ENCODE measurements around the gene NLRP5. TPM values are rescaled to one million over a fixed set of nuclear protein-coding genes. Genes with fewer than 3 reads are reported as not detected.

NLRP5 gene
- polyA plus RNA-seq, 1 of the 3 experiments (the other 2 are of a cell fraction), result not detected

- CTCF ChIA-PET, result no interaction called here
- no peaks in the 10 kb centered on the region; a peak in 1 of 4 replicates for H3K4me1 ChIP-seq (ENCODE audit: control insufficient read depth in 1 of 2, insufficient read depth in 2 of 2, low read depth in 1 of 2, low read length in 1 of 2)
- H3K4me3 ChIP-seq (ENCODE audit: low read depth in 2 of 2, low read length in 1 of 2), result no peak overlapping the region
- peaks cover 58% of the 10 kb centered on the region for H3K79me2 ChIP-seq (ENCODE audit: insufficient read depth)
- 90% methylated on average over 23 of the region's 25 CpGs for WGBS (ENCODE audit: low lambda C conversion rate)
- POLR2A ChIA-PET, result no interaction called here
- H3K4me2 ChIP-seq, result no peak overlapping the region
- H2AFZ ChIP-seq (ENCODE audit: low read depth), result no peak overlapping the region
- no peak for DNase-seq
- H3K36me3 ChIP-seq (replicated peaks in 1 of 2; ENCODE audit: control insufficient read depth in 1 of 2, insufficient read depth in 2 of 2, low read length in 1 of 2), result peaks cover 0 to 29% of the 10 kb centered on the region in 2 experiments
- peaks cover 68% of the 10 kb centered on the region for H4K20me1 ChIP-seq (ENCODE audit: insufficient read depth)
- H3K9me3 ChIP-seq, result no peaks in the 10 kb centered on the region
- no peaks in the 10 kb centered on the region for H3K9me2 ChIP-seq
- no peak overlapping the region for H3K9ac ChIP-seq
- TF ChIP-seq IRF3 (IDR thresholded peaks at IDR 0.05; ENCODE audit: low read depth, low read length), result no peak
- no peak for TF ChIP-seq USF2 (IDR thresholded peaks at IDR 0.05; ENCODE audit: borderline replicate concordance, low read depth, low read length)
- no peak for TF ChIP-seq JUND (IDR thresholded peaks at IDR 0.05)
- no peak for TF ChIP-seq NFIC (IDR thresholded peaks at IDR 0.05; ENCODE audit: borderline replicate concordance)
- TF ChIP-seq RFX5 (IDR thresholded peaks at IDR 0.05; ENCODE audit: low read length), result no peak
- TF ChIP-seq USF1 (IDR thresholded peaks at IDR 0.05; ENCODE audit: borderline replicate concordance, low read depth), result no peak
- no peak for TF ChIP-seq EZH2phosphoT487 (IDR thresholded peaks at IDR 0.05; ENCODE audit: borderline replicate concordance, low read depth)
- TF ChIP-seq SMC3 (IDR thresholded peaks at IDR 0.05; ENCODE audit: low read depth, low read length), result no peak
- TF ChIP-seq GATA2 (CRISPR knock-in tag; IDR thresholded peaks at IDR 0.05), result no peak
- TF ChIP-seq MXI1 (IDR thresholded peaks at IDR 0.05; ENCODE audit: low read depth, low read length), result no peak
- no peak for TF ChIP-seq ELF1 (IDR thresholded peaks at IDR 0.05)
- no peaks in the 10 kb centered on the region for H3F3A ChIP-seq (replicated peaks; ENCODE audit: insufficient read depth)
- no peak overlapping the region for H3K27ac ChIP-seq (ENCODE audit: low read depth in 2 of 2, low read length in 1 of 2)
- no peaks in the 10 kb centered on the region for H3K27me3 ChIP-seq (ENCODE audit: insufficient read depth)
These were observed 114.5 kb downstream of the NLRP5 start for GRCh38 chr19:56101095-56101494.

- no peak overlapping the region for H3K4me3 ChIP-seq (ENCODE audit: low read depth in 2 of 2, low read length in 1 of 2)
- TF ChIP-seq RCOR1 (IDR thresholded peaks at IDR 0.05; ENCODE audit: low read length) (no peak), SMC3 (IDR thresholded peaks at IDR 0.05; ENCODE audit: low read depth, low read length) (no peak), REST (IDR thresholded peaks at IDR 0.05; ENCODE audit: low read depth, low read length) (no peak), TAF1 (IDR thresholded peaks at IDR 0.05; ENCODE audit: borderline replicate concordance, low read depth, low read length) (no peak), TCF12 (IDR thresholded peaks at IDR 0.05) (no peak)
- ChIA-PET POLR2A (no interaction called here), CTCF (interaction anchor here (0.6 to 1.1 kb wide), 3 partner anchors 21 to 64 kb away, joined by 3 to 4 read pairs (median 3); no protein-coding TSS in a partner anchor)
- H3K4me1 ChIP-seq (ENCODE audit: control insufficient read depth in 1 of 2, insufficient read depth in 2 of 2, low read depth in 1 of 2, low read length in 1 of 2), result no peaks in the 10 kb centered on the region; a peak in 1 of 4 replicates
- no peaks in the 10 kb centered on the region for H3F3A ChIP-seq (replicated peaks; ENCODE audit: insufficient read depth)
- no peaks in the 10 kb centered on the region for H3K27me3 ChIP-seq (ENCODE audit: insufficient read depth)
- peaks cover 66% of the 10 kb centered on the region for H3K79me2 ChIP-seq (ENCODE audit: insufficient read depth)
- no peak overlapping the region for H3K27ac ChIP-seq (ENCODE audit: low read depth in 2 of 2, low read length in 1 of 2)
- H3K4me2 ChIP-seq, result no peak overlapping the region
- no peak for DNase-seq
- no peak overlapping the region for H2AFZ ChIP-seq (ENCODE audit: low read depth)
- 94% methylated on average over 27 of the region's 34 CpGs for WGBS (ENCODE audit: low lambda C conversion rate)
- H3K9me3 ChIP-seq, result no peaks in the 10 kb centered on the region
- H3K36me3 ChIP-seq (replicated peaks in 1 of 2; ENCODE audit: control insufficient read depth in 1 of 2, insufficient read depth in 2 of 2, low read length in 1 of 2), result peaks cover 0 to 34% of the 10 kb centered on the region in 2 experiments
- H3K9ac ChIP-seq, result no peak overlapping the region
- H4K20me1 ChIP-seq (ENCODE audit: insufficient read depth), result peaks cover 74% of the 10 kb centered on the region
- no peaks in the 10 kb centered on the region for H3K9me2 ChIP-seq
These were observed 115.4 kb downstream of the NLRP5 start for GRCh38 chr19:56101746-56102535.
